GM19372 (cell line): ENCODE data around the gene AKNA.

Experiments
- ATAC-seq: cut with Tn5 transposase; IDR thresholded peaks from one replicate; pipeline ENCODE4 v1.9.1; 2021; ENCODE audit warnings: mild to moderate bottlenecking, low read depth, moderate library complexity; ENCODE audit not compliant: unreplicated experiment

Gene AKNA

DNA sequence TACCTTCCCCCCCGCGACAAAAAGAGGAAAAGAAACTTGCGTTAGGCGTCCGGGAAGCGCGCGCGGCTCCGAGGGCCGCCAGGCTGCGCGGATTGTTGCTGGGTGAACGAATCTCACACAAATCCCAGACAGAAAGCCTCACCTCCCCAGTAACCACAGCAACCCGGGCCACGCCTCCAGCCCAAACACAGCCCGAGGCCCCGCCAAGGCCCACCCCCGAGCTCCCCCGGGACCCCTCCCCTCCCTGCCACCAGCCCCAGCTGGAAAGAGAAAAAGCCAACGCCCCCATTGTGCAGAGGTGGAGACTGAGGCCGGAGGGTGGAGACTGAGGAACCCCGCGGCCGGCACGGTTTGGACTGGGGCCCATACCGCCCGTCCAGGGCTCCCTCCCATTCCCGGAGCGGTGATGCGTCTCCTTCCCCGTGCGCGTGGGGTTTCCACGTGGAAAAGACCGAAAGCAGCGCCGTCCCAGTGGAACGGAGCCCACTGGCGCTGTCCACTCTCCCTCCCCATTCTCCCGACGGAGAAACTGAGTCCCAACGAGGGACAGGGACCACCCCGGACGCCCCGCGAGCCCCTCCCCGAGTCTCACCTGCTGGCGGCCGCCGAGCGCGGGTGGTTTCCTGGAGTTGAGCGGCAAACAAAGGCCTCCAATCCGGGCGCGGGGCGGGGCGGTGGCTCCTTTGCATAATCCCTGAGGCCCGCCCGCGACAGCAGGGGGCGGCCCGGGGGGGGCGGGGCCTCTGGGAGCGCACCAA lies 10.2 kb upstream of the AKNA start:
- peak; percentile 76 for ATAC-seq

DNA sequence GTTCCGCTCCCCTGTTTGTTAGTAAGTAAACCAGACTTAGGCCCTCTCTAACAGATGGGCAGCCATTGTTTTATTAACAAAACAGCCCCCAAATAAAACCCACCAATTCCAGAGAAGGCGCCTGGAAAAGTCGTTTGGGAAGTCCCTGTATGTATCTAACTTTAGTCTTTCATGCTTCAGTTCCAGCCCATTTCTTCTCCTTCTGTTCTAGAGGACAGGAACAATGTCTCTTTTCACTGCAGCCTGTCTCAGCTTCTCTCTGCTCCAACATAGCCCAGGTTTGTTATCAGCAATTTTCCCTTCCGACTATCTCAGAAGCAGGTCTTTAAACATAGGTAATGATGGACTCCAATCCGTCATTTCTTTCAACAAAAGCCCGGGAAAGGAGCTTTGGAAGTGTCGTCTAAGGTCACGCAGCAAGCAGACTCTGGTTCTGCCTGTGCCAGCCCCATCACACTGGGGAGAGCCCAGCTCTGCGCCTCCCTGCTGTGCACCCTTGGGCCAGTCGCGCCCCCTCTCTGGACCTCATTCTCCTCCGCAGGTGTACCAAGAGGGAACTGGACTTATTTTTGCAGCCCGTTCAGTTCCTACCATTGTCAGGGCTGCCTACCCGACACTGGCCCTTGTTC lies 9.6 kb upstream of the AKNA start:
- ATAC-seq: no peak

DNA sequence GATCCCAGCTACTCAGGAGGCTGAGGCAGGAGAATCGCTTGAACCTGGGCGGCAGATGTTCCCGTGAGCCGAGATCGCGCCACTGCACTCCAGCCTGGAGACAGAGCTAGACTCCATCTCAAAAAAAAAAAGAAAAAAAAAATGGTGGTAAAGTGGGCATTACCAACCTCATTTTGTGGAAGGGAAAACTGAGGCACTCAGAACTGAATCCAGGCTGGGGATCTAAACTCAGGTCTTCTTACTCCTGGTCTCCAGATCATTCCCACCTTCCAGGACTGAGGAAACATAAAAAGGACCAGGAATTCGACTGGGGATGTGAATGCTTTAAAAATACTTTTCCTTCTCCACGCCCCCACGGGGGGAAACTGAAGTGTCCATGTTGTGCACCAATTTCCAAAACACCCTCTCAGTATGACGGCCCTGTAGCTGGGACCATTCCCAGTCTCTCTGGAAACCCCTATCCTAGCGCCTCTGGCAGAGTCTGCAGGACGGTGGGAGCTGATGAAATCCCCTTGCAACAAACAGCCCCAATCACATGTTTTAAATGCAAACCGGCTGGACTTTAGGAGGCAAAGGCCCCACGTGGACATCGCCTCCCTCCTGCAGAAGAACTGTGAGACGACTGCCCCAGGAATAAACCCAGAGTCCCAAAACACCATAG lies 8.9 kb upstream of the AKNA start:
- no peak for ATAC-seq

DNA sequence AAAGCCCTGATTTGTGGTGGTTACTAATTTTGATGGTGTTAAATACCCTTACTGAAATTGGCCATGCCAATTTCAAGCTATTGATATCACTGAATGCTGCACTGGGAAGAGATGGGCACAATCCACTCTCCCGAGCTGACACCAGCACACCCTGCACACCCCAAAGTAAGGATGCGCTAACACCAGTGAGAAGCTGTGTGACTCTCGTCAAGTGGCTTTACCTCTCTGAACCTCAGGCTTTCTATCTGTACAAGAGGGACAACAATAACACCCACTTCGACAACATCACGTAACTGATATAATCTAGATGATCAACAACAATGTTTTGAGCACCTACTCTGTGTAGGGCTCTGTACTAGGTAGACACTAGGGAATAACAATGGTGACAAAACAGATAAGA lies 8.0 kb upstream of the AKNA start:
- no peak for ATAC-seq

GRCh38 chr9:114395334-114395617 lies 7.5 kb upstream of the AKNA start:
- ATAC-seq: no peak

GRCh38 chr9:114394523-114395333 lies 6.9 kb upstream of the AKNA start:
- no peak for ATAC-seq

DNA sequence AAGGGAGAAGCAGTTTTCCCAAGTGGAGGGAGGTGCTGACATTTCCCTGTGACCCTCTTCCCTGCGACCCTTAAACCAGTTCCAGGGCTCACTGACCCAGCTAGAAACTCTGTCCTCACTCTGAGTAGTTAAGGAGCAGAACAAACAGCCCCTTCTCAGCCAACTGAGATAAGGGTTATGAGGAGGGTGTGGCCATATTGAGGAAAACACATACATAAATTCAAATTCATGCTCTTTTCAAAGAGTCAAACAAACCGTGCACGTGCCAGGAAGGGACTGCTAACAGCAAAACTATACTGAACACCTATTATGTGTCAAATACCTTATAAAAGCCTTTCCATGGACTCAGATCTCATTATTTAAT lies 4.9 kb upstream of the AKNA start:
- ATAC-seq: no peak

DNA sequence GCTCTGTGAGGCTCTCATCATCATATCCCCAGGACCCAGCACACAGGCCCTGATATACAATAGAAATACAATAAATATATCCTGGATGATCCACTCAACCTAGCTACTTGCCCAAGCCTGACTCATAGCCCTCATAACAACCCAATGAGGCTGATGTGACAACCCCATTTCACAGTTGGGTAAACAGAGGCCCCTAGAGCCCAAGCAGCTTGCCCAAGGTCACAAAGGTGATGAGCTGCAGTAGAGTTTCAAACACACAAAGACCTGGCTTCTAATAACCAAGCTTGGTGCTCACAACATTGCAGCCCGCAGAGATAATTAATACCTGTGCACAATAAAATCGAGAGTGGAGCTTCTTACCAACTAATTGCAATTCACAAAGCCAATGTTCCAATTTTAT lies 3.2 kb upstream of the AKNA start:
- ATAC-seq: no peak

DNA sequence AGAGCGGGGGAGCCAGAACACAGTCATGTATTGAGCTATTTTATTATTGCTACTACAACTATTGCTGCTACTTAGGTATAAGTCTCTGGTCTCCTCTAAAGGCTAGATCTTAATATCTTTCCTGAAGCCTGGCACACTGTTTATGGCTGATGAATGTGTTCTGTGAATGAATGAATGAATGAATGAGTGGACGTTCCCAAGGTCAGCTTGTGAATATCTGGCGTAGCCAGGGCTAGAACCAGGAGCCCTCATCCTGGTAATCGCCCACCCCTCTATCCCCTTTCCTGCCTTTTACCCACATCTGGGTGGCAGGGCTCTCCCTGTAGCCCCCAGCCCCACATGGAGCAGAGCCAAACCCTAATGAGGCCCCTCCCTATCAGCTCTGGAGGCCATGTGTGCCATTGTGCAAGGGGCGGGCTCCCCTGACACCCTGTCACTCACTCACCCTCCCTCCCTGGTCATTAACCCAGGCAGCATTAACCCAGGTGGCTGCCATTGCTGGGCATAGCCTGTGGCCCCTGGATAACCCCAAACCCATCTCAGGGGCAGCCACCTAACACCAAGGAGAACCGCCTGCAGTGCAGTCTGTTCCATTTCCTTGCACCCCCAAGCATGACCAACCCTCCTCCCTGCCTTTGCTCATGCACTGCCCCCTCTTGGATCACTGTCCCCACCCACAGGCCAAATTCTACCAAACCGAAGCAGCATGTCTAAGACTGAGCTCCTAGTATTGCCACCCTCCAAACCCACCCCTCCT lies 2.0 kb upstream of the AKNA start:
- ATAC-seq: no peak

GRCh38 chr9:114388764-114389375 lies 1.1 kb upstream of the AKNA start:
- no peak for ATAC-seq

GRCh38 chr9:114388357-114388682 lies 538 bp upstream of the AKNA start:
- no peak for ATAC-seq

GRCh38 chr9:114386886-114387679 lies 699 bp downstream of the AKNA start:
- no peak for ATAC-seq

- ATAC-seq: no peak
Measured at GRCh38 chr9:114386361-114386885, 1.4 kb downstream of the AKNA start.

- peak; percentile 84 for ATAC-seq
Measured at GRCh38 chr9:114385397-114386181, 2.2 kb downstream of the AKNA start.

- no peak for ATAC-seq
Measured at GRCh38 chr9:114384836-114385396, 2.9 kb downstream of the AKNA start.

GRCh38 chr9:114384341-114384740 lies 3.4 kb downstream of the AKNA start:
- no peak for ATAC-seq

- ATAC-seq: no peak
Measured at GRCh38 chr9:114383521-114384231, 4.1 kb downstream of the AKNA start.
